Thyroid gland (tissue), 4 donors: ENCODE measurements around the gene ZNF200.
"Not testable (repeated sequence)": the region's sequence is repeated elsewhere in the genome, so short reads cannot be mapped to it uniquely, and the experiment has no call there.

Experiments used
- CTCF ChIP-seq, 6 experiments: fragments of 200-600 bp in 3 of 6; fragments of 450-650 bp in 3 of 6; sonication (generic) in 3 of 6; IDR thresholded peaks; one replicate each; pipeline ENCODE4 v1.5.1; 2016 to 2019; ENCODE audit warnings: antibody characterized with exemption in 6 of 6, mild to moderate bottlenecking in 2 of 6, inconsistent platforms in 1 of 6, moderate library complexity in 1 of 6
- POLR2A ChIP-seq, 2 donors: fragments of 450-650 bp; IDR thresholded peaks; one replicate each; pipeline ENCODE4 v1.6.1; 2017; ENCODE audit warnings: antibody characterized with exemption in 2 of 2, mild to moderate bottlenecking in 2 of 2, moderate library complexity in 1 of 2

GRCh38 chr16:3270718-3271117 is 35.8 kb upstream of the ZNF200 start:
- not testable (repeated sequence) for TF ChIP-seq CTCF, POLR2A (IDR thresholded peaks at IDR 0.05)
